ENCODE measurements around the gene GSTM4.

The GSTM4 gene

GRCh38 chr1:109655615-109656519 lies at the start of gene GSTM4:
TSS of gene GSTM4 (plus strand) at chr1:109656099. CDS start at chr1:109656390, 291 bp downstream.
- DNase-seq (ENCODE audit: low spot score), result peak; percentile 53

- no peak for DNase-seq (ENCODE audit: low spot score)
Measured at GRCh38 chr1:109609881-109610280, 46.0 kb upstream of the GSTM4 start.

- DNase-seq (ENCODE audit: low spot score), result no peak
Measured at GRCh38 chr1:109610609-109611307, 45.1 kb upstream of the GSTM4 start.

GRCh38 chr1:109611308-109611990 lies 44.5 kb upstream of the GSTM4 start:
- no peak for DNase-seq (ENCODE audit: low spot score)

DNA sequence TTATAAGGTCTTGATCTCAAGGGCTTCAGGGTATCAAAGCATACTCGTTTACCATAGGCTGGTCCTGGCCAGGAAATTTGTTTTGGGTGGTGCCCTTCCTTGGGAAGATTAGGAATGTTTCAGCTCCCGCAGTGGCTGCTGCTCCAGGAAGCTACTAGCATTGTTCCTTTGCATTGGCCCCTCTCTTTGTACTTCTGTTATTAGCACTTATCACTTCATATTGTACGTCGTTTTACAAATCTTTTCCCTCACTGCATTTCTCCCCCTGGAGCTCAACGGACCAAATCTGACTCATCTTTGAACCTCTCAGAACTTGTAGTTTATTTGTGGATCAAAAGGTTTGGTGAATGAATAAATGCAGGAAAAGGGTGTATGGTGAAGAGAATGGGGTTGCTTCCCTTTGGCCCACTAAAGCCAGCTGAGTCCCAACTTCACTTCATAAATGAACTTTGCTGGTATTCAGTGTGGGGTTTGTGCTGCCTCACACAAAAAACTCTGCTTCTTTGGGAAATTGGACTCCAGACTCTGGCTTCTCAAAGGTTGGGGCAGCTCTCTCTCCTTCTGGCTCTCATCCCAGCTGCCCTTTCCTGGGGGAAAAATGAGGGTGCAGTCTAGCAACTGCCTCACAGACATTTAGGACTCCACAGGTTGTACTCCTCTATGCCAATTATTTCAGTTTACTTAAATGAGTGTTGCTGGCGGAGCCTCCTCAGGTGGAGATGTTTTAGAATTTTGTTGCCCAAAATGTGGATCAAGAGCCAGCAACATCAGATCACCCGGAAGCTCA lies 42.3 kb upstream of the GSTM4 start:
- DNase-seq (ENCODE audit: low spot score), result no peak

DNA sequence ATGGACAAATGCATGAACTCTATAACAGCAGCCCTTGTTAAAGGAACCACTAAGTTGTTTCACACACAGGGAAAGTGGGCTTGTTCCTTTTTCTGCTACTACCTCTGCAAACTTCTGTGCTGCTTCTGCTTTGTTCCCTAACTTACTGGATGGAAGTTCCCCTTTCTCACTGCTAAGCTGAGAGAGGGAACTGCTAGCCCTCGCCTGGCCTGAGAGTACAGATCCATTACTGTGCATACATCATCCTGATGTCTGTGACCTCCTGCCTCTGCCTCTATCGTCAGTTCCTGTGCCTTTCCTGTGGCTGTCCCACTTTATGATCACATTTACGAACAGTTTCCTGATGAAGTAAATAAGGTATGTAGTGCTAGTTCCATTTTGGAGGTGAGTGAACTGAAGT lies 40.0 kb upstream of the GSTM4 start:
- peak; percentile 35 for DNase-seq (ENCODE audit: low spot score)

- no peak for DNase-seq (ENCODE audit: low spot score)
Measured at GRCh38 chr1:109616391-109616790, 39.5 kb upstream of the GSTM4 start.

DNA sequence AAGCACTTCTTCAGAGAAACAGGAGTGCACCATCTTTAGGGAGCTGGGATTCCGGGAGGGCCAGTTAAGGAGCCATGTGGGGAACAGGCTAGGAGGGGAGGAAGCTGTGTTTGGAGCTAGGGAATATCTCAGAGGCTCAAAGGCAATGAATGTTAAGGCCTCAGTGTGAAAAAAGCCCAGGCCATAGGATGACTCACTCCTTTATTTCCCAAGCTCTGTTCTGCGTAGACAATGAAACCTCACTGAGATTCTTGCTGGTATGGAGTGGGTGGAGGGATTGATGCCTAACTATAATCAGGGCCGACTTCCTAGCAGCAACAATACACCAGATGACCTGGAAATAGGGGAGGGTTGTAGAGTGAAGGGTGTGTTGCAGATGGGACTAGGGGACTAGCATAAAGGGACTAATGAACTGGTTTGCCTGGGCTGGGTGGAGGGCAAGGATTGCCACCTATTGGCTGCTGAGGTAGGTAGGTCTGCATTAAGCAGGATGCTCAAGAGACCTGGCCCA lies 38.6 kb upstream of the GSTM4 start:
- no peak for DNase-seq (ENCODE audit: low spot score)

DNA sequence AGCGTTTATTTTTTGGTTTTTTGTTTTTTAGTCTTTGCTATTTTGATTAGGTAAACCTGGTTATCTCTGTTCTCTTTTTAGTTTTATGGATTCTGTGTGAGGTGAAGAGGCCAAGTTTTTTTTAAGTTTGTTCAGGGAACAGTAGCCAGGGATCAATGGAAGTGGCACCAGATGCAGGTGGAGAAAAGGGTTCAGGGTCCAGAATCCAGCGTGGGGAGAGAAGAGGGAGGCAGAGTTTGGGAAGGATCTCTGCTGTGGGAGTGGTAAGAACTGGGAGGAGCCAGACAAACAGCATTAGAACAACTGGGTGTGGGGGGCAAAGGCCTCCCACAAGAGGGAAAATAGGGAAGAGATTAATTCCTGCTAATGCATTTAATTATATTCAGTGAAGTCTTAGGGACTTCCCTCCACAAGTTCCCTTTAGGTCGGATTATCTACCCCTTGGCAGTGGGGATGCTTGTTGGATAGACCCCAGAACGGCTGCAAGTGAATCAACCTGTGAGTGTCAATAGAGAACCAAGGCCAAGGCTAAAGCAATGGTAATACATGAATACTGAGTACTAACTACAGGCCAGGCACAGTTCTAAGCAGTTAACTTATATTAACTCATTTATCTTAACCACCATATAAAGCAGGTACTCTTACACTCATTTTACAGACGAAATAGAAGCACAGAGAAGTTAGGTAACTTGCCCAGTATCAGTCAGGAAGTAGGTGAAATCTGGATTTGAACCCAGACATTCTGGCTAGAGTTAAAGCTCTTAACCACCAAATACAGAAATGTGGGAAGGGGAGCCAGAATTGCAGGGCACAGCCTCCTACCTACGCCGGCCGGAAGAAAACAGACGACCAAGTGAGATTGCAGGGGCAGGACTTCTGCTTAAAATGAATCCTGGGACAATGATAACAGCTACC lies 37.0 kb upstream of the GSTM4 start:
- DNase-seq (ENCODE audit: low spot score), result no peak

GRCh38 chr1:109619576-109620400 lies 36.1 kb upstream of the GSTM4 start, which contains the start of the genes AMPD2 and GNAT2:
TSS of gene AMPD2 (plus strand) at chr1:109619837. CDS start at chr1:109621176, 1,339 bp downstream.
TSS of gene GNAT2 (minus strand) at chr1:109619616. CDS start at chr1:109612870, 6,746 bp downstream.
- peak; percentile 65 for DNase-seq (ENCODE audit: low spot score)

- DNase-seq (ENCODE audit: low spot score), result no peak
Measured at GRCh38 chr1:109620401-109620791, 35.5 kb upstream of the GSTM4 start.

DNA sequence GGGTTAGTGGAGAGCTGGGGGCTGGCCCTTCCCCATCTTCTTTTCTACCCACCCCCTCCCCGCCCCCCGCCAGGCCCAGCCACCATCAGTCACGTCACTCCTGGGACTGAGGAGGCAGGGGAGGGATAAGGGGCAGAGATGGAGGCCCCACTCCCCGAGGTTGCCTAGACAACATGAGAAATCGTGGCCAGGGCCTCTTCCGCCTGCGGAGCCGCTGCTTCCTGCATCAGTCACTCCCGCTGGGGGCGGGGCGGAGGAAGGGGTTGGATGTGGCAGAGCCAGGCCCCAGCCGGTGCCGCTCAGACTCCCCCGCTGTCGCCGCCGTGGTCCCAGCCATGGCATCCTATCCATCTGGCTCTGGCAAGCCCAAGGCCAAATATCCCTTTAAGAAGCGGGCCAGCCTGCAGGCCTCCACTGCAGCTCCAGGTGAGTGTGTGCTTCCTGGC lies 35.0 kb upstream of the GSTM4 start:
- peak; percentile 96 for DNase-seq (ENCODE audit: low spot score)

- DNase-seq (ENCODE audit: low spot score), result no peak
Measured at GRCh38 chr1:109621379-109622136, 34.3 kb upstream of the GSTM4 start.

DNA sequence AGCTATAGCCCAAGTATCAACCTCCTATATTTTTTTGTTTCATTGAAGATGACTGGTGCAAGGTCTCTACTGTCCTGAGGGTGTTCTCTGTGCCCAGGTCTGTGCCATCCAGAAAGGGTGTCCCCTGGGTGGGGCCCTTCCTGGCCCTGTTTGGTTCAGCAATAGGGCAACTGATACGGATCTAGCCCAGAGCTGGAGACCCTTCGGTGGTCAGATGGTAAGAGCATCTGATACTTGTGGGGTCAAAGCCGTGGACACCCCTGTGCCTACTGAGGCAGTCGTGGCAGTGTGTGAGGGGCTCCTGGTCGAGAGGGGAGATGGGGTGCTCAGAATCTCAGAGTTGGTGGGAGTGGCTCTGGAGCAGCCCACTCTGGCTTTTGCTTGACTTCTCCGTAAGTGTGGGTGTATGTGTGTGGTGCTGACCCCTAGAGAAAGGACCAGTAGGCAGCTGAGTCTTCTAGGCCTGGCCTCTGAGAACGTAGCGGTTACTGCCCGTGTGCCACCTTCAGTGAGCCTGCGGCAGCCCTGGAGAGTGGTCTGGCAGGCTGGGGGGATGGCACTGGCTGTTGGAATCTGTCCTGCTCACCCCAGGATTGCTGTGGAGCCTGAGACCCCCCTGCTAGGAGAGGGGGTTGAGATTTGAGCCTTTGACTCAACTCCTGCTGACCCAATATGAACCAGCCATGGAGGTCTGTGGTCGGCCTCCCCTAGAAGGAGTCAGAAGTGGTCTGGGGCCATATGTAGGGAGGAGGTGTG lies 33.6 kb upstream of the GSTM4 start:
- no peak for DNase-seq (ENCODE audit: low spot score)

DNA sequence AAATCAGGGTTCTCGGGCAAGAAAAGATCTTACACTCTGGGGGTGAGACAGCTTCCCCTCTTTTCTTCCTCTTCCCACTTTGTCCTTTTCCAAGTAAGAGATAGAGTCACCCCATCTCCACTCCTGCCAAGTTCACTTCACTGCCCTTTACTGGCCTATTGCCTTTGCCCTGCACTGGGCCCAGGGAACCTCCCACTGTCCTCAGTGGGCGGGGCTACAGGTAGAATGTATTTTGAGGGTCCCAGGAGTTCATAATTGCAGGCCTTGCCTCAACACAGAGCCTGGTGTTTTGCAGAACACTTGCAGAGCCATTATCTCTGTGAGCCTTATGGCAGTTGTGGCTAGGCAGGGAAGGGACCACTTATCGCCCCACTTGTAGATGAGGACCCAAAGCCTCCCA lies 33.0 kb upstream of the GSTM4 start:
- no peak for DNase-seq (ENCODE audit: low spot score)

DNA sequence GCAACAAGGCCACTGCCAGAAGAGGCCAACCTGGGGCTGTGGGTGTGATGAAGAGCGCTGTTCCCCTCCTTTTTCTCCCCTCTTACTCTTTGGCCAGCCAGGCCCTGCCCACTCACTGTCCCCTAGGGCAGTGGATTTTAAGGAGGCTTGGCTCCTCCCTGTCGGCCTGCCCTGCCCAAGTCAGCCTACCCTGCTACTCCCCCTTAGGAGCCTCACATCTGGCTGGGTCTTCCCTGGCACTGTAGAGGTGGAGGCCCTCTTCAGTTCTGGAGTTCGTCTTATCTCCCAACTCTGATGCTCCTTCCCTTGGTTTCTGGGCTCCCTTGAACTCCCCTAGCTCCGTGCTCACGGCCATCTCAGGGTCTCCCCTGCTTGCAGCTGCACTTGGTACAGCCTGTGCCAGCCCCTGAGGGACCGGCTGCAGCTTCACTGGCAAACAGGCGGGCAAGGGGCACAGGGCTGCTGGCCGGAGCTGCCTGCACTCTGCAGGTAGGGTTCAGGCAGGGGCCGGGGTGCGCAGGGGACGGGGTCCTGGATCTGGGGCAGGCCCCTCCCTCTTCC lies 32.2 kb upstream of the GSTM4 start:
- DNase-seq (ENCODE audit: low spot score), result no peak

DNA sequence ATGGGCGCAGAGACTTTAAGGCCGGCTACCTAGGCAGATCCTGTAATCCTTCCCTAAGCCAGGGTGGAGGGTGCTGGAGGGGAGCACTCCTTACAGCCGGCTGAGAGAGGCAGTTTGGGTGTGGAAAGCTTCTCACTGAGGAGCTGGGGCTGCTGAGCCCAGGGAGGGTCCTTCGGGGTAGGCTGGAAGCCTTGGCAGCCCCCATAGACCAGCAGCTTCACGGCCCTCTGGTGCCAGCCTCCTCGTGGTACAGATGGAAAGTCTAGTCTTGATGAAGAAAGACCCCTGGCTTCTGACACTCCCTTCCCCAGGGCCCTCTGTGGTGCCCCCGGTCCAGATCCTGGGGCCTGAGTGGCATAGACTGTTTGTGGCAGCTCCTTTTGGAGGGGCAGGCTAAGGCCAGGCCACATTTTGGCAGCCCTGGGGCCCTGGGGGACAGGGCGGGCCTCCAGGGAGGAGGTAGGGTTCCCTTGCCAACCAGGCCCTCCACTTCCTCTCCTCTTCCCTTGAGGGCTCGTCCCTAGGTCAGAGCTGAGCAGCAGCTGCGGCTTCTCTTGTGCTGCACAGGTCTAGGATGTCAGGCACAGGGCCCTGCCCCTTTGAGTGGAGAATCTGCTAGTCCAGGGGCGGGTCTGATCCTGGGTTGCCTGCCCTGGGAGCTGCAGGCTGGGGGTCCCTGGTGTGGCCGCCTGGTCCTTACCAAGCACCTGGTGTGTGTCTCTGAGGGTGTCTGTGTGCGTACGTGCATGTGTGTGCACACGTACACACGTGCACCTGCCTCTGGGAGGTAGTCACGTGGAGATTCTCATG lies 31.5 kb upstream of the GSTM4 start:
- peak; percentile 30 for DNase-seq (ENCODE audit: low spot score)
